Gastrocnemius medialis (tissue), 4 donors: ENCODE results near the gene C2CD4B.

Source experiments
- CTCF ChIP-seq, 5 experiments: fragments of 450-650 bp in 3 of 5; fragments of 200-600 bp in 2 of 5; sonication (generic) in 2 of 5; IDR thresholded peaks in 4 of 5; conservative IDR thresholded peaks in 1 of 5; 1 replicate in 4 of 5; 2 replicates in 1 of 5; pipeline ENCODE4 v1.5.1; 2016 to 2019; ENCODE audit warnings: antibody characterized with exemption in 5 of 5, mild to moderate bottlenecking in 3 of 5, moderate library complexity in 3 of 5
- POLR2A ChIP-seq, 2 donors: fragments of 450-650 bp; IDR thresholded peaks; one replicate each; pipeline ENCODE4 v1.6.1; 2017; ENCODE audit warnings: antibody characterized with exemption in 2 of 2, mild to moderate bottlenecking in 2 of 2, moderate library complexity in 2 of 2

GRCh38 chr15:62150445-62150844 lies 14.6 kb downstream of the C2CD4B start:
- TF ChIP-seq CTCF (IDR thresholded peaks at IDR 0.05 in 4 of 5, conservative IDR thresholded peaks at IDR 0.05 in 1 of 5) (no peak), POLR2A (IDR thresholded peaks at IDR 0.05) (no peak)
